ENCODE data around the gene PRICKLE4.

PRICKLE4 gene

DNA sequence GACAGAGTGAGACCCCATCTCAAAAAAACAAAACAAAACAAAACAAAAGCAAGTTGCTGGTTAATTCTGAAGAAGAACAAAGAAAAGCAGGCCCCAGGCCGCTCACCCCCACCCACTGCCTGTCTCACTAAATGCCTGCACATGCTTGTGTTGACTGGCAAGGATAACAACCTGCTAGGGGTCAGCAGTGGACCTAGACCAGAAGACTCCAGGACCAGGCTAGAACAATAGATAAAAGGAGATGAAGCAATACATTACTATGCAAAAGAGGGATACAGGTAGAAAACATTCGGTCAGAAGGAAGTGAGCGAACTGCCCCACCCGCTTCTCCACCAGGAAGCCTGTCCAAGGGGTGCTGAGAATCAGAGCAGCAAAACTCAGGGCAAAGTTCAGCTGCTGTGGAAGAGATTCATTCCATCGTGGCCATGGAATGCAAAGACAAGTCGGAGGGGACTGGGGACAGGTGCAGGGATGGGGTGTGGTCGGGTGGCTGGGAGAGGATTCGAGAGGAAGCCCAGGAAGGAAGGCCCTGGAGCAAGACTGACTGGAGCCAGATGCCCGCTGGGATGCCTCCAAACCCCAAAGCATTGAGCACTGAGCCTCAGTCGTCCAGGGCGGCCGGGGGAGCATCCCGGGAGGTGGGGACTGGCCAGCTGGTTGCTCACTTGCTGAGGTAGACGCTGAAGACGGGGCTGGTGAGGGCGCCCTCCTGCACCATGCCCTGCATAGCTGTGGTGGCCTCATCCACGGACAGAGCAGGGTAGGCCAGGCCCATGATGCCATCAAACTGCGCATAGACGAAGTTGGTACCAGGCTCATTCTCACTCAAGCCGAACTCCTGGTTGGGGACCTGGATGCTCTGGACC, 38.7 kb upstream of the PRICKLE4 start:
- DNase-seq, result no peak
- H2AFZ ChIP-seq (ENCODE audit: low read depth, low read length), result no peak overlapping the region
- no peak overlapping the region for H2BK12ac ChIP-seq (ENCODE audit: low read length in 2 of 2)
- H3K4me1 ChIP-seq (ENCODE audit: control insufficient read depth, insufficient read depth, low read depth, low read length), result peaks cover 2% of the 10 kb centered on the region
- no peaks in the 10 kb centered on the region for H3K9me3 ChIP-seq (ENCODE audit: control insufficient read depth, low read length)
- no peak overlapping the region for H3K4me2 ChIP-seq (ENCODE audit: low read length, poor library complexity, severe bottlenecking)
- no peaks in the 10 kb centered on the region for H3K79me1 ChIP-seq (replicated peaks; ENCODE audit: low read length, poor library complexity, severe bottlenecking)
- H3K23ac ChIP-seq (ENCODE audit: low read length in 2 of 2), result no peak overlapping the region
- no peak overlapping the region for H3K18ac ChIP-seq (ENCODE audit: low read depth in 1 of 2, low read length in 2 of 2)
- H3K27ac ChIP-seq (ENCODE audit: low read length, poor library complexity, severe bottlenecking), result no peak overlapping the region
- peaks cover 0 to 33% of the 10 kb centered on the region in 2 experiments for H3K27me3 ChIP-seq (ENCODE audit: control insufficient read depth in 1 of 2, insufficient read depth in 1 of 2, low read length in 2 of 2)
- H4K91ac ChIP-seq (ENCODE audit: low read length), result no peak overlapping the region
- no peak overlapping the region for H3K4me3 ChIP-seq (ENCODE audit: insufficient read depth in 1 of 2, low read depth in 1 of 2, low read length in 2 of 2)
- no peaks in the 10 kb centered on the region for H3K36me3 ChIP-seq (ENCODE audit: control insufficient read depth in 1 of 2, insufficient read depth in 2 of 2, low read depth in 1 of 2, low read length in 2 of 2)
- H3K9ac ChIP-seq (ENCODE audit: low read length), result no peak overlapping the region
- H2BK5ac ChIP-seq (ENCODE audit: low read depth, low read length, poor library complexity, severe bottlenecking), result no peak overlapping the region
- no peak overlapping the region for H2AK5ac ChIP-seq (ENCODE audit: low read length, severe bottlenecking)
- H2BK120ac ChIP-seq (ENCODE audit: low read depth, low read length), result no peak overlapping the region
- WGBS, result 86% methylated on average over 20 of the region's 20 CpGs
- H3K14ac ChIP-seq (ENCODE audit: low read length in 2 of 2), result peak overlapping the region in 1 of 2 experiments; percentile 4
- H4K8ac ChIP-seq (ENCODE audit: low read length), result no peak overlapping the region
- H2BK15ac ChIP-seq (ENCODE audit: low read depth, poor library complexity, severe bottlenecking), result no peak overlapping the region
- no peak overlapping the region for H3K4ac ChIP-seq (ENCODE audit: low read depth in 1 of 2, low read length in 2 of 2)

DNA sequence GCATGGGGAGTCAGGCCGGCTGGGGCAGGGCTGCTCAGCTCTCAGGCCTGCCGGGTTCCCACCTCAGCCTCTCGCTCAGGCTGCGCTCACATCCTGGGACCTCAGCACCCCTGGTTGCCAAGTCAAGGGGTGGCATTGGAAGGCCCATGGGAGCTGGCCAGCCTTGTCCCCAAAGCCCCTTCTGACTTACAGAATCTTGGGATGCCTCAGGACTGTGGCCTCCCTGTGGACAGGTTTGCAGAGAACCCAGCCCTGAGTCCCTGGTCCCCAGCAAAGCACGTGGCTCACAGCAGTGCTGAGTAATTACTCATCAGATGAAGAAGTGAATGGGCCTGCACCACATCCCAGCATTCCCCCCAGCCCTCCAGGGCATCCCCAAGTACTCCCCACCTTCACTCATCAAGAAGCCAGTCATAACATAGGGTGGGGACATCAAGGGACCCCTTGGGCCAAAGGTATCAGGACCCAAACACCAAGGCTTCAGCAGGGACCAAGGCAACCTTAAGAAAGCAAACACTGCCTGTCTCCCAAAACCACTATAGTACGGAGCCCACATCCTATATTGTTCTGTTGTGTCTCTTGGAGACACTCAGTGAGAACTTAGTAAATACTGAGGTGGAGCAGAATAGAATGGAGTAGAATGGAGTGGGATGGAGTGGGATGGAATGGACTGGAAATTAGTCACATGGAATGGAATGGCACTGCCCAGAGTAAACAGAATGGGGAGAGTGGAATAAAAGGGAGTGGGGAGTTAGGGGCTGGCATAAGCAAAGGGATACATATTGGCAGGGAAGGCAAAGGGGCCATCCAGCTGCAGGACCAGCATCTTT, 37.0 kb upstream of the PRICKLE4 start:
- no peaks in the 10 kb centered on the region for H3K36me3 ChIP-seq (ENCODE audit: control insufficient read depth in 1 of 2, insufficient read depth in 2 of 2, low read depth in 1 of 2, low read length in 2 of 2)
- no peak overlapping the region for H4K91ac ChIP-seq (ENCODE audit: low read length)
- no peak overlapping the region for H2AK5ac ChIP-seq (ENCODE audit: low read length, severe bottlenecking)
- no peak overlapping the region for H3K18ac ChIP-seq (ENCODE audit: low read depth in 1 of 2, low read length in 2 of 2)
- H3K9me3 ChIP-seq (ENCODE audit: control insufficient read depth, low read length), result no peaks in the 10 kb centered on the region
- H3K27me3 ChIP-seq (ENCODE audit: control insufficient read depth in 1 of 2, insufficient read depth in 1 of 2, low read length in 2 of 2), result peaks cover 0 to 39% of the 10 kb centered on the region in 2 experiments
- no peak overlapping the region for H3K9ac ChIP-seq (ENCODE audit: low read length)
- no peak overlapping the region for H2AFZ ChIP-seq (ENCODE audit: low read depth, low read length)
- no peak overlapping the region for H2BK15ac ChIP-seq (ENCODE audit: low read depth, poor library complexity, severe bottlenecking)
- WGBS, result 85% methylated on average over 6 of the region's 6 CpGs
- H3K27ac ChIP-seq (ENCODE audit: low read length, poor library complexity, severe bottlenecking), result no peak overlapping the region
- no peak overlapping the region for H4K8ac ChIP-seq (ENCODE audit: low read length)
- H3K4me2 ChIP-seq (ENCODE audit: low read length, poor library complexity, severe bottlenecking), result no peak overlapping the region
- no peak overlapping the region for H3K4me3 ChIP-seq (ENCODE audit: insufficient read depth in 1 of 2, low read depth in 1 of 2, low read length in 2 of 2)
- no peak overlapping the region for H2BK120ac ChIP-seq (ENCODE audit: low read depth, low read length)
- no peak overlapping the region for H2BK12ac ChIP-seq (ENCODE audit: low read length in 2 of 2)
- H3K14ac ChIP-seq (ENCODE audit: low read length in 2 of 2), result no peak overlapping the region
- peaks cover 2% of the 10 kb centered on the region for H3K4me1 ChIP-seq (ENCODE audit: control insufficient read depth, insufficient read depth, low read depth, low read length)
- DNase-seq, result no peak
- no peak overlapping the region for H3K23ac ChIP-seq (ENCODE audit: low read length in 2 of 2)
- H3K79me1 ChIP-seq (replicated peaks; ENCODE audit: low read length, poor library complexity, severe bottlenecking), result no peaks in the 10 kb centered on the region
- no peak overlapping the region for H2BK5ac ChIP-seq (ENCODE audit: low read depth, low read length, poor library complexity, severe bottlenecking)
- no peak overlapping the region for H3K4ac ChIP-seq (ENCODE audit: low read depth in 1 of 2, low read length in 2 of 2)

GRCh38 chr6:41744236-41744787, 36.3 kb upstream of the PRICKLE4 start:
- Histone ChIP-seq H3K9me3 (ENCODE audit: control insufficient read depth, low read length) (no peaks in the 10 kb centered on the region), H2AK5ac (ENCODE audit: low read length, severe bottlenecking) (no peak overlapping the region), H3K23ac (ENCODE audit: low read length in 2 of 2) (no peak overlapping the region), H3K27me3 (ENCODE audit: control insufficient read depth in 1 of 2, insufficient read depth in 1 of 2, low read length in 2 of 2) (peaks cover 0 to 35% of the 10 kb centered on the region in 2 experiments), H3K36me3 (ENCODE audit: control insufficient read depth in 1 of 2, insufficient read depth in 2 of 2, low read depth in 1 of 2, low read length in 2 of 2) (no peaks in the 10 kb centered on the region), H4K8ac (ENCODE audit: low read length) (no peak overlapping the region), H3K4me3 (ENCODE audit: insufficient read depth in 1 of 2, low read depth in 1 of 2, low read length in 2 of 2) (no peak overlapping the region), H3K4me1 (ENCODE audit: control insufficient read depth, insufficient read depth, low read depth, low read length) (no peaks in the 10 kb centered on the region), H3K4me2 (ENCODE audit: low read length, poor library complexity, severe bottlenecking) (no peak overlapping the region), H2BK120ac (ENCODE audit: low read depth, low read length) (no peak overlapping the region), H3K27ac (ENCODE audit: low read length, poor library complexity, severe bottlenecking) (no peak overlapping the region), H2BK5ac (ENCODE audit: low read depth, low read length, poor library complexity, severe bottlenecking) (no peak overlapping the region), H3K4ac (ENCODE audit: low read depth in 1 of 2, low read length in 2 of 2) (no peak overlapping the region), H4K91ac (ENCODE audit: low read length) (no peak overlapping the region), H2AFZ (ENCODE audit: low read depth, low read length) (no peak overlapping the region), H3K14ac (ENCODE audit: low read length in 2 of 2) (no peak overlapping the region), H3K79me1 (replicated peaks; ENCODE audit: low read length, poor library complexity, severe bottlenecking) (no peaks in the 10 kb centered on the region), H3K18ac (ENCODE audit: low read depth in 1 of 2, low read length in 2 of 2) (no peak overlapping the region), H3K9ac (ENCODE audit: low read length) (no peak overlapping the region), H2BK15ac (ENCODE audit: low read depth, poor library complexity, severe bottlenecking) (no peak overlapping the region), H2BK12ac (ENCODE audit: low read length in 2 of 2) (no peak overlapping the region)
- no peak for DNase-seq
- WGBS, result 90% methylated on average over 7 of the region's 7 CpGs

- Histone ChIP-seq H3K27ac (ENCODE audit: low read length, poor library complexity, severe bottlenecking) (no peak overlapping the region), H3K4ac (ENCODE audit: low read depth in 1 of 2, low read length in 2 of 2) (no peak overlapping the region), H3K14ac (ENCODE audit: low read length in 2 of 2) (no peak overlapping the region), H2AK5ac (ENCODE audit: low read length, severe bottlenecking) (no peak overlapping the region), H3K9me3 (ENCODE audit: control insufficient read depth, low read length) (no peaks in the 10 kb centered on the region), H2BK120ac (ENCODE audit: low read depth, low read length) (no peak overlapping the region), H2BK12ac (ENCODE audit: low read length in 2 of 2) (no peak overlapping the region), H4K8ac (ENCODE audit: low read length) (no peak overlapping the region), H3K23ac (ENCODE audit: low read length in 2 of 2) (no peak overlapping the region), H3K9ac (ENCODE audit: low read length) (no peak overlapping the region), H2AFZ (ENCODE audit: low read depth, low read length) (no peak overlapping the region), H2BK5ac (ENCODE audit: low read depth, low read length, poor library complexity, severe bottlenecking) (no peak overlapping the region), H3K18ac (ENCODE audit: low read depth in 1 of 2, low read length in 2 of 2) (no peak overlapping the region), H3K27me3 (ENCODE audit: control insufficient read depth in 1 of 2, insufficient read depth in 1 of 2, low read length in 2 of 2) (peaks cover 8 to 25% of the 10 kb centered on the region in 2 experiments), H3K36me3 (ENCODE audit: control insufficient read depth in 1 of 2, insufficient read depth in 2 of 2, low read depth in 1 of 2, low read length in 2 of 2) (no peaks in the 10 kb centered on the region), H2BK15ac (ENCODE audit: low read depth, poor library complexity, severe bottlenecking) (no peak overlapping the region), H3K4me1 (ENCODE audit: control insufficient read depth, insufficient read depth, low read depth, low read length) (no peaks in the 10 kb centered on the region), H3K4me2 (ENCODE audit: low read length, poor library complexity, severe bottlenecking) (no peak overlapping the region), H3K4me3 (ENCODE audit: insufficient read depth in 1 of 2, low read depth in 1 of 2, low read length in 2 of 2) (no peak overlapping the region), H4K91ac (ENCODE audit: low read length) (no peak overlapping the region), H3K79me1 (replicated peaks; ENCODE audit: low read length, poor library complexity, severe bottlenecking) (no peaks in the 10 kb centered on the region)
- no peak for DNase-seq
- 90% methylated on average over 10 of the region's 10 CpGs for WGBS
Measured at GRCh38 chr6:41746107-41746506, 34.5 kb upstream of the PRICKLE4 start.
